Amniotic epithelial cell (primary cell): ENCODE data around the gene MED12L.

Source experiments
- DNase-seq: peaks from one replicate; pipeline ENCODE4 v3.0.0-alpha.2; 2010; ENCODE audit warnings: low read depth

MED12L gene

GRCh38 chr3:151300539-151300938 is 215.1 kb downstream of the MED12L start:
- DNase-seq, result no peak

DNA sequence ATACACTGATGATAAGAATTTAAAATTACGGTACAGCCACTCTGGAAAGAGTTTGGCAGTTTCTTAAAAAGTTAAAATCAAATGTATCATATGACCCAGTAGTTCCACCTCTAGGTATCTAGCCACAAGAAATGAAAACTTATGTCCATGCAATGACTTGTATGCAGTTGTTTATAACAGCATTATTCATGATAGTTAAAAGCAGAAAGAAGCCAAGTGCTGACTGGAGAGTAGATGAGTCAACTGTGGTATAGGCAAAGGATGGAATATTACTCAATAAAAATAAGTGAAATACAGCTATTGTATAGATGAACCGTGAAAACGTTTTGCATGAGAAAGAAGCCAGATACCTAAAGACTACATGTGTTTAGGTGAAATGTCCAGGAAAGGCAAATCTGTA is 216.3 kb downstream of the MED12L start:
- peak; percentile 85 for DNase-seq

- DNase-seq, result no peak
Measured at GRCh38 chr3:151303751-151304150, 218.3 kb downstream of the MED12L start.

DNA sequence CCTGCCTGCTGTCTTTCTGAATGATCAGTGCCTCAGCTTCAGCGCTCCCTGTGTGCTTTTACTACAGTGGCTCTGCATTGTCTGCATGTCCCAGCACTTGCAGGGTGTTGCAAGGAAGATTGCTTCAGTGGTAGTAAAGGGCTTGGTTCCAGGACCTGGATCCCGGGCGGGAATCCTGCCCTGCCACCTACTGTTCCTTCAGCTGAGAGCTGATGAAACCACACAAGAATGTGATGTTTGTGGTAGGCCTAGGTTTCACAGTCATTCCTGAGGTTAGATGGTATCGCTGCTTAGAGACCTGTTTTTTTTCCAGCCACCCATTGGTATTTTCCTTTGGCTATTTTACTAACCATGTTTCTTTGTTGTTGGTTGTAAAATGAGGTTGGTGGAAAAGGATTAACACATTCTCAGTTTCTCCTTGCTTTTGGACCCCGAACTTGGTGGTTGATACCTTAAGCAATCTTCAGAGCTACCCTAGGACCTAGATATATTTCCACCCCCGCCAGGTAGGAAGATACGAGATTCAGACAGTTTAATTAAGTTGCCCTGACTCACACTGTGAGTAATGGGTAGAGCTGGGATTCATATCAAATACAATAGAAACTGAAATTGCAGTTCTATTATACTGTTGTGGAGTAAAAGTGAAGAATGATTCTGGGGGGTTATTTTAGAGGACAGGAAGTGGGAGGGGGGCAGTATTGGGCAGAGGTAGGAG is 219.8 kb downstream of the MED12L start:
- DNase-seq, result peak; percentile 100

GRCh38 chr3:151305775-151306151 is 220.3 kb downstream of the MED12L start:
- DNase-seq, result no peak

GRCh38 chr3:151306168-151306810 is 220.8 kb downstream of the MED12L start:
- DNase-seq, result no peak

DNA sequence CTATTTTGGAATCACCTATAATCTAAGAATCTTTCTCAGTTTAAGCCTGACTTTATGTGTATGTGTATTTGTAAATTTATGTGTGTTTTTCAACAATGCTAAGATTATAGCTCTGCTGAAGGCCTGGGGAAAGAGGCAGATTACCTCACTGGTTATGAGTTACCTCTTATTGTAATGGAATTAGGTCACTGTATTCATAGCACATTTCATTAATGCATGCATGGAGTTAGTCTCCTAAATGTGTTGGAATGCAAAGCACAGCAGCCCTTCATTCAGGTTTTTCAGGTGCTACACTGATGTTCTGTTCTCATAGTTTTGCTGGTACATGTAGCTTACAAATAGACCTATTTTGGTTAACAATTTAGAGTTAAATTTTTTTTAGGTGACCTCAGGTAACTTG is 221.7 kb downstream of the MED12L start:
- DNase-seq, result no peak

GRCh38 chr3:151307583-151308488 is 222.4 kb downstream of the MED12L start:
- no peak for DNase-seq

GRCh38 chr3:151309566-151309965 is 224.1 kb downstream of the MED12L start:
- no peak for DNase-seq

DNA sequence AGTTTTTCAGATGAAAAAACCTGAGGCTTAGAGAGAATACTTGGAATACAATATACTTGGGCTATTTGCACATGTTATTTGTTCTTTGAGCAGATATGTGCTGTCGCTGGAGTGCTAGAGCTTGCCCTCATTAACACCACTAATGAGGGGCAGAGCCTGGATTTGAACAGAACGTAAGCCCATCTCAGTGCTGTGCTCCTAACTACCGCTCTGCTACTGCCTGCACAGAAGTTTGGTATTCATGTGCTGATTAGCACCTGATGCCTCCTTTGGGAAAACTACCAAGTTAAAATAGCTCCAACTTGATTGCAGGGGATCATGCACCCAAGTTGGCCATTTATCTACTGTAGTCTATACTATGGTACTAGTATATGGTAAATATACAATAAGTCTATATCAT is 227.5 kb downstream of the MED12L start:
- no peak for DNase-seq

DNA sequence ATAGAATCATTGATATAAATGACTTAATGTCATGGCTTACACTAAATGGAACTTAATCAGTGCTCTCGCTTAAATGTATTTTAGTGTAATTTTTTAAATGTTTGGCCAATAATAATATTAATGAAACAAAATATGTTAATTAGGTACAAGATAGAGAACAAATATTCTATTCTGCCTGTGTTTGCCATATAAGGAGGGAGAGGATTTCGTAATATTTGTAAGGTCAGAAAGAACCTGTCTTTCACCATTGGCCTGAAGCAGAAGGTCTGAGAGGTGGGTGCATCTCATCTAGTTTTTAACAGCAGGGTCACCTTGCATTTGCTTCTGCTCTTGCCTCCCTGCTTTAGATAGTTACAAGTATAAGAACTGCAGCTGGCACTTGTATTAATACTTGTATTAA is 228.7 kb downstream of the MED12L start:
- no peak for DNase-seq

GRCh38 chr3:151314593-151314992 is 229.1 kb downstream of the MED12L start:
- DNase-seq, result no peak

DNA sequence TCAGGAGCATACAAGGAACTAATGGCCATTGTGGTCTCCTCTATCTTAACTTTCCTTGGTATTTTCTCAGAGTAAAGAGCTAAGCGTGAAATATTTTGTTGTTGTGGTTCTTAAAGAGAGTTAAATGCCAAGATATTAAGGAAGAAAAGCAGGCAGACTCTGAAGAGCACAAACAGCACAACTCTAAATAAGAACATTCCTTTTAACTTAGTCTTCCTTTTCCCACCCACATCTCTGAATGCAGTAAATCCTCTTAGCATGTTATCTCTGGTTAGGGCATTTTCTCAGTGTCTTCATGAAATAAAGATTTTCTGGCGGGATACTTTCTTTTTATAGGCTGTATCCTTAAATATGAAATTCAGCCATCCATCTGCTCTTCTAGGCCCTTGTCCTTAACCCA is 229.7 kb downstream of the MED12L start:
- peak; percentile 96 for DNase-seq

- DNase-seq, result no peak
Measured at GRCh38 chr3:151315846-151316245, 230.4 kb downstream of the MED12L start.

DNA sequence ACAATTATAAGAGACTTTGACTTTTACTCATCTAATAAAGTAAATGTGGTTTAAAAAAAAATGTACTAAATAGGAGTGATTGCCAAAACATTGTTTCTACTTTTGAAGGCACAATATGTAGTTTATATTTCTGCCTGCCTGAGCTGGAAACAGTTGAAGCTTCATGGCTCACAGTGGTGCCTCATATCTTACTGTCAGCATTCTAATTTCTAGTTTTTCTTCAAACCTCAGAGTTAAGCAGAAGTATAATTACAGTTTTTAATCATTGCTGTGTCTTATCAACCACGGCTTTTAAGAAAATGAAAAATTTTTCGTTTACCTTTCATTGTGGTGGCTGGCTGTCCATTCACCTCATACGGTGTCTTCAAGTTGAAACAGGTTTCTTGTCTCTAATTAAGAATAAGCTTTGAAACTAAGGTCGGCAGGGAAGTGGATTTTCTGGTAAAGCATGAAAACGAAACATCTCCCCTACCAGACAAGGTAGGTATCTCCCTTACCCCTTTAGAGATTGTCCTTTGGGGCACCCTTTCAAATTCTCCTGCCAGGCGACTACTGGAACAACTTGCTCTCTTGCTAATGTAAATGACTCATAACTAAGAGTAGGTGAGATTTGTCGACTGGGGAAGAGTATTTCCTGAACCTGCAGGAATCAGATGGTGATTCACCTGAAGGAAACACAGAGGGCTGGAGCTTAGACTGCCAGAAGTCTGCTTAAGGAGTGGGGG is 231.0 kb downstream of the MED12L start, which contains the start of gene GPR87:
Gene GPR87 (minus strand): TSS at position 554 of the 725 bp plus-strand sequence. CDS start 16,720 bp downstream, outside the sequence.
- peak; percentile 69 for DNase-seq

DNA sequence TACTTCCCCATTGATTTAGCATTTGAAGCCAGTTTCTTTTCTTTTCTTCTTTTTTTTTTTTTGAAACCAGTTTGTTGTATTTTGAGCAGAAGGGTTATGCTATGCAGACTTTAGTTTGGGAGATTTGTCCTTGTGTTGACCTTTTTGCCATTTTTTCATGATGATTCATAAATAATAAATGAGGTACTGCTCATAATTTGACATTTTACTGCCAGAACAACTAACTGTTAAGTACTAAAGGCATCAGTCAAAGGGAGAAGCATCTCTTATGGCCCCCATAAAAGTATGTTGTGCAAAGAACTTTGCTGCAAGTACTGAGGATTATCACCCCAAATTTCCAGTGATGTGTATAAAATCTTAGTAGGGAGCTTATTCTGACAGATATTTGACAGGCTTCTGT is 232.8 kb downstream of the MED12L start:
- peak; percentile 77 for DNase-seq

- DNase-seq, result peak; percentile 37
Measured at GRCh38 chr3:151318991-151319390, 233.5 kb downstream of the MED12L start.

- DNase-seq, result peak; percentile 76
Measured at GRCh38 chr3:151319628-151320027, 234.2 kb downstream of the MED12L start.

DNA sequence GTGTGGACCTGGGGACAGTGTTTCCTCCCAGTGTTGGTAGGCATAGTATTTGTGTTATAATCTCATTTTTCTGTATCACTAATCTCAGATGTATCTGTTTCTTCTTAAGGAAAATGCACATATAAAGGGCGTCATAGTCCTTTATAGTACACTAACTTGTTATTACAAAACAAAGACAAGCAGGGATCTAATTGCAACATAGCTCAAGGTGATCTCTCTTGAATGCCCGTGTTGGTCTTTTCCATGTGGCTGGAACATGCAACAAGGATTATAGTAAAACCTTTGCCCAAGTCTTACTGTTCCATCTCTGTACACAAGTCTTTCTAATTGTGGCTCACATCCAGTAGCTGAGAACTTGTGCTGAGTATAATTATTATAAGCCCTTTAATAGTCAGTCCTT is 234.7 kb downstream of the MED12L start:
- DNase-seq, result peak; percentile 57

DNA sequence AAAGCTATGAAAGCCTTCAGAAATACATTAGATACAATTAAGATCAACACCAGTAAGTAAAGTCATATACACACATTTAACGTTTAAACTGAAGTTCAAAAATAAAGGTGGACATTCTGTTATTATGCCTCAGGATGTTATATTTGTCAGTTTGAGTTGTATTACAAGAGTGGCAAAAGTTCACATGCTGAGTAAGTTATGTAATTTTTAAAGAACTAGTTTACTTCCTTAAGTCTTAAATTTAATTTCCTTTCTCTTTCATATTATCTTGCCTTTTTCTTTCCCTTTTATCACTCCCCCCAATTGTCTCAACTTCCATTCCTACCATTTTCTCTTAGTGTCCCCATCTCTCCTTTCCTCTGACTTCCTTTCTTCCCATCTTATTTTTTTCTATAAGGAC is 236.1 kb downstream of the MED12L start:
- no peak for DNase-seq

DNA sequence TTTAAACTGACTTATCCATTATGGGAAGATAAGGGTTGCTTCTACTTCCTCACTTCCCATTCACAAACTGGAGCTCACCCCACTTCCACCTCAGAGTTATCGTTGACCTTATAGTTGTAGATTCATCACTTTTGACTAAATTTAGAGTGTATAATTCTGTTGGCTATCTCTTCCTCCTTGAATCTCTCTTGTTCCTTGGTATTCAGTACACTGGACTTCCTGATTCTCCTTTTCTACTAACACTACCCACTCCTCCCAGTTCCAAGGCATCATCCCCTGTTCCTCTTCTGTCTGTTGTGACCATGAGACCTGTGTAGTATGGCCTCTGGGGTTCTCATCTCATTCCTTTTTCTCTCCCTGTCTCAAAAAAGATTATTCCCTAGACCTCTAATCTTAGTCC is 237.0 kb downstream of the MED12L start:
- no peak for DNase-seq
